Gastrocnemius medialis (tissue), 4 donors: Measurements from ENCODE around the gene STAMBPL1. TPM values are rescaled to one million over a fixed set of nuclear protein-coding genes. Genes with fewer than 3 reads are reported as not detected.

ENCODE experiments used
- ATAC-seq, 2 donors: fragments of 150-250 bp; one replicate each; pipeline ENCODE4 v1.9.1; 2016
- DNase-seq, 2 donors: peaks; one replicate each; pipeline ENCODE4 v3.0.0-alpha.2; 2019
- H3K27ac ChIP-seq, 4 donors: fragments of 200-600 bp; sonication (generic); 1 replicate in 1 of 4; 2 replicates in 3 of 4; pipeline ENCODE4 v1.5.1; 2016 to 2018; ENCODE audit warnings: mild to moderate bottlenecking in 2 of 4, moderate library complexity in 1 of 4
- H3K27me3 ChIP-seq, 3 donors: fragments of 200-600 bp; sonication (generic) in 2 of 3; 1 replicate in 1 of 3; 2 replicates in 2 of 3; pipeline versions ENCODE4 v1.5.1 to v1.6.0; 2016 to 2019; ENCODE audit warnings: mild to moderate bottlenecking in 1 of 3, moderate library complexity in 1 of 3
- H3K36me3 ChIP-seq, 2 donors: fragments of 200-600 bp; sonication (generic) in 1 of 2; one replicate each; pipeline ENCODE4 v1.5.1; 2017 to 2018
- H3K4me1 ChIP-seq, 2 donors: fragments of 200-600 bp; sonication (generic) in 1 of 2; one replicate each; pipeline ENCODE4 v1.5.1; 2016 to 2017; ENCODE audit warnings: mild to moderate bottlenecking in 2 of 2
- H3K4me3 ChIP-seq, 4 donors: fragments of 200-600 bp; sonication (generic) in 3 of 4; 1 replicate in 1 of 4; 2 replicates in 3 of 4; pipeline ENCODE4 v1.5.1; 2016 to 2019; ENCODE audit warnings: mild to moderate bottlenecking in 2 of 4
- H3K9me3 ChIP-seq, 3 donors: fragments of 200-600 bp; sonication (generic) in 2 of 3; 1 replicate in 1 of 3; 2 replicates in 2 of 3; pipeline ENCODE4 v1.5.1; 2016 to 2019
- CTCF ChIP-seq, 5 experiments: fragments of 450-650 bp in 3 of 5; fragments of 200-600 bp in 2 of 5; sonication (generic) in 2 of 5; IDR thresholded peaks in 4 of 5; conservative IDR thresholded peaks in 1 of 5; 1 replicate in 4 of 5; 2 replicates in 1 of 5; pipeline ENCODE4 v1.5.1; 2016 to 2019; ENCODE audit warnings: antibody characterized with exemption in 5 of 5, mild to moderate bottlenecking in 3 of 5, moderate library complexity in 3 of 5
- POLR2A ChIP-seq, 2 donors: fragments of 450-650 bp; IDR thresholded peaks; one replicate each; pipeline ENCODE4 v1.6.1; 2017; ENCODE audit warnings: antibody characterized with exemption in 2 of 2, mild to moderate bottlenecking in 2 of 2, moderate library complexity in 2 of 2
- in situ Hi-C, 4 donors: fragments of 200-750 bp; cut with MboI; loops; one replicate each; pipeline versions ENCODE4 v1.15.0 to v1.8.0; 2017; ENCODE audit warnings: low sequenced_read_pairs in 4 of 4
- intact Hi-C: fragments of 100-400 bp; cut with DNase I; formaldehyde crosslinking; loops from one replicate; pipeline ENCODE4 v1.15.1; 2023; ENCODE audit warnings: low total_unique reads
- total RNA-seq, 4 donors: library from RNA; depleted of rRNA; stranded (reverse); fragments of >200 nt; gene quantifications; one replicate each; pipeline versions ENCODE4 v1.1.0 to v1.2.3, GENCODE V29; 2016

STAMBPL1 gene
- total RNA-seq, 4 donors from 2014 or later = 0.72 to 1.4 (median 1.0) TPM

- H3K4me1 ChIP-seq = no peaks in the 10 kb centered on the region
- H3K9me3 ChIP-seq = no peaks in the 10 kb centered on the region
- ATAC-seq (no peak), DNase-seq (no peak)
- TF ChIP-seq POLR2A (IDR thresholded peaks at IDR 0.05) (no peak), CTCF (IDR thresholded peaks at IDR 0.05 in 4 of 5, conservative IDR thresholded peaks at IDR 0.05 in 1 of 5) (no peak)
- H3K36me3 ChIP-seq = no peaks in the 10 kb centered on the region
- H3K27me3 ChIP-seq = no peaks in the 10 kb centered on the region
- no peak overlapping the region for H3K27ac ChIP-seq
- intact Hi-C loops (no loop called here), in situ Hi-C loops (no loop called here)
- H3K4me3 ChIP-seq = no peak overlapping the region
Measured at GRCh38 chr10:88941026-88941425, 61.0 kb downstream of the STAMBPL1 start.

GRCh38 chr10:88943778-88944177 is 63.7 kb downstream of the STAMBPL1 start:
- no peaks in the 10 kb centered on the region for H3K36me3 ChIP-seq
- intact Hi-C loops (no loop called here), in situ Hi-C loops (no loop called here)
- H3K27ac ChIP-seq = peak overlapping the region in 1 of 4 donors; percentile 30
- H3K9me3 ChIP-seq = no peaks in the 10 kb centered on the region
- no peak overlapping the region for H3K4me3 ChIP-seq
- ATAC-seq (no peak), DNase-seq (no peak)
- TF ChIP-seq CTCF (IDR thresholded peaks at IDR 0.05 in 4 of 5, conservative IDR thresholded peaks at IDR 0.05 in 1 of 5) (no peak), POLR2A (IDR thresholded peaks at IDR 0.05) (no peak)
- no peaks in the 10 kb centered on the region for H3K4me1 ChIP-seq
- no peaks in the 10 kb centered on the region for H3K27me3 ChIP-seq

- no peak for DNase-seq
- no peak for TF ChIP-seq POLR2A (IDR thresholded peaks at IDR 0.05)
- TF ChIP-seq CTCF (IDR thresholded peaks at IDR 0.05 in 4 of 5, conservative IDR thresholded peaks at IDR 0.05 in 1 of 5) = no peak
- in situ Hi-C loops (no loop called here), intact Hi-C loops (no loop called here)
- Histone ChIP-seq H3K4me3 (no peak overlapping the region), H3K4me1 (no peaks in the 10 kb centered on the region), H3K36me3 (no peaks in the 10 kb centered on the region), H3K27ac (peak overlapping the region in 1 of 4 donors; percentile 25), H3K9me3 (no peaks in the 10 kb centered on the region), H3K27me3 (no peaks in the 10 kb centered on the region)
- no peak for ATAC-seq
Measured at GRCh38 chr10:88944813-88945212, 64.8 kb downstream of the STAMBPL1 start.

GRCh38 chr10:88946200-88946599 is 66.2 kb downstream of the STAMBPL1 start:
- in situ Hi-C loops = no loop called here
- H3K36me3 ChIP-seq = no peaks in the 10 kb centered on the region

More at GRCh38 chr10:88946200-88946599, 66.2 kb downstream of the STAMBPL1 start:
- TF ChIP-seq POLR2A (IDR thresholded peaks at IDR 0.05) (no peak), CTCF (IDR thresholded peaks at IDR 0.05 in 4 of 5, conservative IDR thresholded peaks at IDR 0.05 in 1 of 5) (no peak)
- H3K27me3 ChIP-seq = no peaks in the 10 kb centered on the region
- H3K27ac ChIP-seq = peak overlapping the region in 1 of 4 donors; percentile 23
- H3K4me3 ChIP-seq = no peak overlapping the region
- no peak for ATAC-seq
- DNase-seq = no peak
- no peaks in the 10 kb centered on the region for H3K9me3 ChIP-seq
- intact Hi-C loops = no loop called here
- no peaks in the 10 kb centered on the region for H3K4me1 ChIP-seq
